Endometrial microvascular endothelial cells (primary cell): ENCODE measurements around the gene ZGPAT. TPM values are rescaled to one million over a fixed set of nuclear protein-coding genes. Genes with fewer than 3 reads are reported as not detected.

Experiments
- in situ Hi-C: cut with HindIII; loops from 2 replicates; pipeline ENCODE4 v1.10.0; 2017; ENCODE audit warnings: low sequenced_read_pairs, low pct_unique_long_range_greater_than_20kb; ENCODE audit errors: inconsistent ontology term
- total RNA-seq: library from RNA; depleted of rRNA; stranded (reverse); fragments of >200 nt; gene quantifications from one replicate; pipeline ENCODE4 v1.2.3, GENCODE V29; 2015; ENCODE audit errors: inconsistent ontology term

The ZGPAT gene
- total RNA-seq, 1 donor from 2014 or later, result 39.2 TPM

GRCh38 chr20:63690003-63690897 lies 17.6 kb upstream of the ZGPAT start:
- in situ Hi-C loops, result no loop called here

DNA sequence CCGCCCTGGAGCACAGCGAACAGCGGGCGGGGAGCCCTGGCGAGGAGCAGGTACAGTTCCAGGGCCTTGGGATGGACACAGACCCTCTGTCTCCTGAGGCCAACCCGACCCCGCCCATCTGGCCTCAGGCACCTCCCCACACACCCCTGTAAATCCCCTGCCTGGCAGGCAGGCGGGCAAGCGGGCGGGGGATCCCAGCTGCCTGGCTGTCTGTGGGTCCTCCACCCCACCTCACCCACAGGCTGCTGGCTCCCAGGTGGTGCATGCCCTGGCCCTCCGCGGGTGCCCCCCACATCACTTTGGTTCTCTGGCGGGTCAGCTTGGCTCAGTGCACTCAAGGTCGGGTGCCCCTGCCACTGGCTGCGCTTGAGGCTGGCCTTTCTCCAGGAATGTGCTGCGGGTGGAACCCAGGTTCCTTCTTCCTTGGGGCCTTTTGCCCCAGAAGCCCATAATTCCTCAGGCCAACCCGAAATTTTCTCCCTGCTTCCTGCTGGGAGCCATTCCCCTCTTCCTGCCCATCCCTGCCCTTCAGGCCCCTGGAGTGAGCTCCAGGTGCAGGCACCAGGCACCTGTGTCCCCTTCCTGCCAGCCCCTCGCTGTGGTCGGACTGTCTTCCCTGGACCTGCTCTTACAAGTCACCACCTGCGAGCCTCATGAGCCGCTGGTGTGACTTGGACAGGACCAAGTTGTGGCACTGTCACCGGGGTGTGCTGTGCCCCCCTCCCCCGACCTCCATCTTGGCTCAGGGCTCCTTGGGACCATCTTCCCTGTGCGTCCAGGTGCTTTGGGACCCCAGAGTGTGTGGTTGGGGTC lies 16.7 kb upstream of the ZGPAT start:
- in situ Hi-C loops, result no loop called here

GRCh38 chr20:63691711-63692435 lies 16.0 kb upstream of the ZGPAT start:
- in situ Hi-C loops, result no loop called here

- in situ Hi-C loops, result no loop called here
These were observed 15.3 kb upstream of the ZGPAT start for GRCh38 chr20:63692436-63693082.

GRCh38 chr20:63693083-63693732 lies 14.6 kb upstream of the ZGPAT start:
- in situ Hi-C loops, result no loop called here

- in situ Hi-C loops, result no loop called here
These were observed 13.9 kb upstream of the ZGPAT start for GRCh38 chr20:63693733-63694583.

- in situ Hi-C loops, result no loop called here
These were observed 13.0 kb upstream of the ZGPAT start for GRCh38 chr20:63694584-63695423.

- in situ Hi-C loops, result no loop called here
These were observed 12.2 kb upstream of the ZGPAT start for GRCh38 chr20:63695424-63696305.

GRCh38 chr20:63696306-63696627 lies 11.6 kb upstream of the ZGPAT start:
- in situ Hi-C loops, result no loop called here

GRCh38 chr20:63696628-63697356 lies 11.0 kb upstream of the ZGPAT start, which contains the start of gene TNFRSF6B:
TSS of gene TNFRSF6B (plus strand) at chr20:63696652. CDS start at chr20:63696768, 116 bp downstream.
- in situ Hi-C loops, result no loop called here

DNA sequence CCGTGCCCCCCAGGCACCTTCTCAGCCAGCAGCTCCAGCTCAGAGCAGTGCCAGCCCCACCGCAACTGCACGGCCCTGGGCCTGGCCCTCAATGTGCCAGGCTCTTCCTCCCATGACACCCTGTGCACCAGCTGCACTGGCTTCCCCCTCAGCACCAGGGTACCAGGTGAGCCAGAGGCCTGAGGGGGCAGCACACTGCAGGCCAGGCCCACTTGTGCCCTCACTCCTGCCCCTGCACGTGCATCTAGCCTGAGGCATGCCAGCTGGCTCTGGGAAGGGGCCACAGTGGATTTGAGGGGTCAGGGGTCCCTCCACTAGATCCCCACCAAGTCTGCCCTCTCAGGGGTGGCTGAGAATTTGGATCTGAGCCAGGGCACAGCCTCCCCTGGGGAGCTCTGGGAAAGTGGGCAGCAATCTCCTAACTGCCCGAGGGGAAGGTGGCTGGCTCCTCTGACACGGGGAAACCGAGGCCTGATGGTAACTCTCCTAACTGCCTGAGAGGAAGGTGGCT lies 10.4 kb upstream of the ZGPAT start:
- in situ Hi-C loops, result no loop called here

DNA sequence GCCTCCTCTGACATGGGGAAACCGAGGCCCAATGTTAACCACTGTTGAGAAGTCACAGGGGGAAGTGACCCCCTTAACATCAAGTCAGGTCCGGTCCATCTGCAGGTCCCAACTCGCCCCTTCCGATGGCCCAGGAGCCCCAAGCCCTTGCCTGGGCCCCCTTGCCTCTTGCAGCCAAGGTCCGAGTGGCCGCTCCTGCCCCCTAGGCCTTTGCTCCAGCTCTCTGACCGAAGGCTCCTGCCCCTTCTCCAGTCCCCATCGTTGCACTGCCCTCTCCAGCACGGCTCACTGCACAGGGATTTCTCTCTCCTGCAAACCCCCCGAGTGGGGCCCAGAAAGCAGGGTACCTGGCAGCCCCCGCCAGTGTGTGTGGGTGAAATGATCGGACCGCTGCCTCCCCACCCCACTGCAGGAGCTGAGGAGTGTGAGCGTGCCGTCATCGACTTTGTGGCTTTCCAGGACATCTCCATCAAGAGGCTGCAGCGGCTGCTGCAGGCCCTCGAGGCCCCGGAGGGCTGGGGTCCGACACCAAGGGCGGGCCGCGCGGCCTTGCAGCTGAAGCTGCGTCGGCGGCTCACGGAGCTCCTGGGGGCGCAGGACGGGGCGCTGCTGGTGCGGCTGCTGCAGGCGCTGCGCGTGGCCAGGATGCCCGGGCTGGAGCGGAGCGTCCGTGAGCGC lies 9.8 kb upstream of the ZGPAT start:
- in situ Hi-C loops, result no loop called here

- in situ Hi-C loops, result no loop called here
These were observed 8.9 kb upstream of the ZGPAT start for GRCh38 chr20:63698739-63699465.
